GM21717 (cell line): ENCODE measurements around the gene CYP39A1.

Experiments
- ATAC-seq: cut with Tn5 transposase; IDR thresholded peaks from one replicate; pipeline ENCODE4 v1.9.1; 2021; ENCODE audit warnings: mild to moderate bottlenecking, moderate library complexity; ENCODE audit not compliant: unreplicated experiment

The CYP39A1 gene

GRCh38 chr6:46592046-46592445 lies 60.6 kb downstream of the CYP39A1 start:
- no peak for ATAC-seq

GRCh38 chr6:46590765-46591164 lies 61.9 kb downstream of the CYP39A1 start:
- ATAC-seq: no peak

GRCh38 chr6:46586906-46587305 lies 65.7 kb downstream of the CYP39A1 start:
- no peak for ATAC-seq

- ATAC-seq: no peak
Measured at GRCh38 chr6:46584586-46584985, 68.0 kb downstream of the CYP39A1 start.

GRCh38 chr6:46583721-46584120 lies 68.9 kb downstream of the CYP39A1 start:
- ATAC-seq: no peak

- no peak for ATAC-seq
Measured at GRCh38 chr6:46583081-46583480, 69.5 kb downstream of the CYP39A1 start.

GRCh38 chr6:46581459-46582177 lies 71.0 kb downstream of the CYP39A1 start:
- no peak for ATAC-seq

- no peak for ATAC-seq
Measured at GRCh38 chr6:46575530-46575929, 77.1 kb downstream of the CYP39A1 start.

GRCh38 chr6:46573140-46573539 lies 79.5 kb downstream of the CYP39A1 start:
- no peak for ATAC-seq

- ATAC-seq: no peak
Measured at GRCh38 chr6:46565531-46565930, 87.1 kb downstream of the CYP39A1 start.

GRCh38 chr6:46563924-46564323 lies 88.7 kb downstream of the CYP39A1 start:
- no peak for ATAC-seq

- no peak for ATAC-seq
Measured at GRCh38 chr6:46556053-46556452, 96.6 kb downstream of the CYP39A1 start.

- ATAC-seq: no peak
Measured at GRCh38 chr6:46555129-46555528, 97.5 kb downstream of the CYP39A1 start.

- ATAC-seq: no peak
Measured at GRCh38 chr6:46549155-46549554, 103.5 kb downstream of the CYP39A1 start.

- ATAC-seq: no peak
Measured at GRCh38 chr6:46541556-46541955, 111.1 kb downstream of the CYP39A1 start.

- no peak for ATAC-seq
Measured at GRCh38 chr6:46539866-46540265, 112.8 kb downstream of the CYP39A1 start.

GRCh38 chr6:46538800-46539480 lies 113.7 kb downstream of the CYP39A1 start:
- ATAC-seq: no peak

GRCh38 chr6:46530896-46531295 lies 121.7 kb downstream of the CYP39A1 start:
- no peak for ATAC-seq

- no peak for ATAC-seq
Measured at GRCh38 chr6:46528961-46529750, 123.5 kb downstream of the CYP39A1 start.

GRCh38 chr6:46526607-46527006 lies 126.0 kb downstream of the CYP39A1 start:
- no peak for ATAC-seq

- no peak for ATAC-seq
Measured at GRCh38 chr6:46525583-46525982, 127.0 kb downstream of the CYP39A1 start.

GRCh38 chr6:46521464-46521971 lies 131.1 kb downstream of the CYP39A1 start:
- ATAC-seq: no peak
